CD4-positive, CD25-positive, alpha-beta regulatory T cell (primary cell): ENCODE data around the gene CCDC85C. TPM values are rescaled to one million over a fixed set of nuclear protein-coding genes. Genes with fewer than 3 reads are reported as not detected.
A peak's percentile ranks its signal among the peaks of the same experiment; 100 is the strongest.

Experiments used
- ATAC-seq, 2 donors: fragments of 150-1000 bp; cut with Tn5 transposase; one replicate each; pipeline ENCODE4 v1.10.0; 2021; ENCODE audit warnings: low read depth in 2 of 2, moderate number of reproducible peaks in 2 of 2, moderate library complexity in 1 of 2
- DNase-seq, 3 donors: peaks; one replicate each; pipeline versions ENCODE4 v3.0.0 to v3.0.0-alpha.2; 2012 to 2022; ENCODE audit warnings: mixed read lengths in 1 of 3
- H3K27ac ChIP-seq: one replicate; pipeline ENCODE4 v1.7.0; 2013; ENCODE audit warnings: mild to moderate bottlenecking, low read length; ENCODE audit not compliant: insufficient read depth, poor library complexity, severe bottlenecking
- H3K27me3 ChIP-seq: one replicate; pipeline ENCODE4 v1.7.0; 2013; ENCODE audit warnings: low read length; ENCODE audit not compliant: control insufficient read depth, insufficient read depth
- H3K36me3 ChIP-seq: one replicate; pipeline ENCODE4 v1.7.0; 2013; ENCODE audit warnings: mild to moderate bottlenecking, low read length, moderate library complexity; ENCODE audit not compliant: control insufficient read depth, insufficient read depth
- H3K4me1 ChIP-seq: 2 replicates; pipeline ENCODE4 v1.7.0; 2013; ENCODE audit warnings: mild to moderate bottlenecking, low read length; ENCODE audit not compliant: insufficient read depth, control insufficient read depth, poor library complexity, severe bottlenecking
- H3K4me3 ChIP-seq: one replicate; pipeline ENCODE4 v1.7.0; 2013; ENCODE audit warnings: low read depth, mild to moderate bottlenecking, low read length, moderate library complexity
- H3K9me3 ChIP-seq, 2 experiments: 1 replicate in 1 of 2; 2 replicates in 1 of 2; pipeline ENCODE4 v1.7.0; 2013; ENCODE audit warnings: low read length in 2 of 2, mild to moderate bottlenecking in 1 of 2, moderate library complexity in 1 of 2; ENCODE audit not compliant: control insufficient read depth in 2 of 2
- H3K27ac Mint-ChIP-seq, 3 donors: one replicate each; pipeline ENCODE4 v1.8.0; 2020 to 2022; ENCODE audit warnings: mild to moderate bottlenecking in 3 of 3, mixed read lengths in 3 of 3, moderate library complexity in 2 of 3
- H3K27me3 Mint-ChIP-seq: one replicate; pipeline ENCODE4 v1.8.0; 2022; ENCODE audit warnings: mild to moderate bottlenecking, mixed read lengths
- H3K36me3 Mint-ChIP-seq: one replicate; pipeline ENCODE4 v1.8.0; 2020; ENCODE audit warnings: mixed read lengths
- H3K4me1 Mint-ChIP-seq, 4 donors: one replicate each; pipeline ENCODE4 v1.8.0; 2020 to 2022; ENCODE audit warnings: mixed read lengths in 4 of 4, mild to moderate bottlenecking in 1 of 4
- H3K4me3 Mint-ChIP-seq, 4 donors: one replicate each; pipeline ENCODE4 v1.8.0; 2020 to 2022; ENCODE audit warnings: mild to moderate bottlenecking in 4 of 4, mixed read lengths in 4 of 4, moderate library complexity in 3 of 4
- H3K9me3 Mint-ChIP-seq, 7 donors: one replicate each; pipeline ENCODE4 v1.8.0; 2020 to 2022; ENCODE audit warnings: mixed read lengths in 7 of 7, mild to moderate bottlenecking in 3 of 7, moderate library complexity in 2 of 7
- polyA plus RNA-seq, 4 donors: library from polyadenylated mRNA; unstranded; fragments of 300-500 nt; fragmentation: Illumina TruSeq; gene quantifications; one replicate each; pipeline ENCODE4 v1.2.3, GENCODE V29; 2021
- total RNA-seq: library from RNA; stranded (reverse); gene quantifications from one replicate; pipeline ENCODE4 v1.2.3, GENCODE V29; 2022

The CCDC85C gene
- total and polyA plus RNA-seq, 5 donors from 2014 or later: 0.62 to 6.3 (median 0.98) TPM

GRCh38 chr14:99570544-99571302 is 33.3 kb downstream of the CCDC85C start:
- no peak overlapping the region for H3K4me3 ChIP-seq
- H3K4me3 Mint-ChIP-seq: no peak overlapping the region
- no peaks in the 10 kb centered on the region for H3K27me3 Mint-ChIP-seq
- ATAC-seq (no peak), DNase-seq (no peak)
- H3K36me3 ChIP-seq: no peaks in the 10 kb centered on the region
- no peaks in the 10 kb centered on the region for H3K9me3 Mint-ChIP-seq
- no peaks in the 10 kb centered on the region for H3K9me3 ChIP-seq
- H3K4me1 Mint-ChIP-seq: peaks cover 0 to 9% (median 1%) of the 10 kb centered on the region in 4 donors
- no peaks in the 10 kb centered on the region for H3K4me1 ChIP-seq
- no peaks in the 10 kb centered on the region for H3K27me3 ChIP-seq
- H3K27ac Mint-ChIP-seq: no peak overlapping the region
- H3K27ac ChIP-seq: no peak overlapping the region
- H3K36me3 Mint-ChIP-seq: no peaks in the 10 kb centered on the region

GRCh38 chr14:99569725-99570543 is 34.1 kb downstream of the CCDC85C start:
- no peaks in the 10 kb centered on the region for H3K36me3 Mint-ChIP-seq
- H3K27ac Mint-ChIP-seq: peak overlapping the region in 1 of 3 donors; percentile 31
- no peak overlapping the region for H3K4me3 Mint-ChIP-seq
- no peaks in the 10 kb centered on the region for H3K27me3 ChIP-seq
- no peaks in the 10 kb centered on the region for H3K9me3 ChIP-seq
- no peaks in the 10 kb centered on the region for H3K36me3 ChIP-seq
- no peaks in the 10 kb centered on the region for H3K27me3 Mint-ChIP-seq
- H3K27ac ChIP-seq: no peak overlapping the region
- no peak overlapping the region for H3K4me3 ChIP-seq
- no peaks in the 10 kb centered on the region for H3K9me3 Mint-ChIP-seq
- no peak for DNase-seq
- H3K4me1 ChIP-seq: no peaks in the 10 kb centered on the region
- ATAC-seq: no peak
- H3K4me1 Mint-ChIP-seq: peaks cover 0 to 9% (median 1%) of the 10 kb centered on the region in 4 donors

GRCh38 chr14:99568567-99569560 is 35.1 kb downstream of the CCDC85C start:
- H3K4me1 ChIP-seq: no peaks in the 10 kb centered on the region
- Mint-ChIP-seq H3K27ac (peak overlapping the region in 1 of 3 donors; percentile 31), H3K27me3 (no peaks in the 10 kb centered on the region), H3K9me3 (no peaks in the 10 kb centered on the region), H3K36me3 (no peaks in the 10 kb centered on the region), H3K4me1 (peaks cover 0 to 8% (median 1%) of the 10 kb centered on the region in 4 donors), H3K4me3 (no peak overlapping the region)
- ATAC-seq (no peak), DNase-seq (no peak)
- H3K36me3 ChIP-seq: no peaks in the 10 kb centered on the region
- no peaks in the 10 kb centered on the region for H3K9me3 ChIP-seq
- H3K27ac ChIP-seq: no peak overlapping the region
- H3K27me3 ChIP-seq: no peaks in the 10 kb centered on the region
- no peak overlapping the region for H3K4me3 ChIP-seq

GRCh38 chr14:99566390-99567354 is 37.3 kb downstream of the CCDC85C start:
- H3K4me3 ChIP-seq: no peak overlapping the region
- no peaks in the 10 kb centered on the region for H3K4me1 ChIP-seq
- no peak overlapping the region for H3K27ac ChIP-seq
- no peak overlapping the region for H3K27ac Mint-ChIP-seq
- no peaks in the 10 kb centered on the region for H3K36me3 Mint-ChIP-seq
- H3K4me1 Mint-ChIP-seq: peaks cover 0 to 13% (median 3%) of the 10 kb centered on the region in 4 donors
- H3K36me3 ChIP-seq: no peaks in the 10 kb centered on the region
- peak overlapping the region in 1 of 4 donors; percentile 61 for H3K4me3 Mint-ChIP-seq
- H3K27me3 Mint-ChIP-seq: no peaks in the 10 kb centered on the region
- ATAC-seq (no peak), DNase-seq (no peak)
- H3K9me3 ChIP-seq: no peaks in the 10 kb centered on the region
- H3K9me3 Mint-ChIP-seq: no peaks in the 10 kb centered on the region
- no peaks in the 10 kb centered on the region for H3K27me3 ChIP-seq

- Mint-ChIP-seq H3K9me3 (no peaks in the 10 kb centered on the region), H3K4me3 (no peak overlapping the region), H3K27ac (no peak overlapping the region), H3K36me3 (no peaks in the 10 kb centered on the region), H3K27me3 (no peaks in the 10 kb centered on the region), H3K4me1 (peaks cover 0 to 13% (median 3%) of the 10 kb centered on the region in 4 donors)
- Histone ChIP-seq H3K27me3 (no peaks in the 10 kb centered on the region), H3K27ac (no peak overlapping the region), H3K4me1 (no peaks in the 10 kb centered on the region), H3K9me3 (no peaks in the 10 kb centered on the region), H3K4me3 (no peak overlapping the region), H3K36me3 (no peaks in the 10 kb centered on the region)
- ATAC-seq: no peak
- no peak for DNase-seq
Measured at GRCh38 chr14:99566009-99566389, 38.0 kb downstream of the CCDC85C start.

GRCh38 chr14:99565383-99565782 is 38.6 kb downstream of the CCDC85C start:
- H3K27ac ChIP-seq: no peak overlapping the region
- H3K36me3 Mint-ChIP-seq: no peaks in the 10 kb centered on the region
- ATAC-seq: no peak
- H3K36me3 ChIP-seq: no peaks in the 10 kb centered on the region
- H3K27me3 ChIP-seq: no peaks in the 10 kb centered on the region
- H3K27me3 Mint-ChIP-seq: no peaks in the 10 kb centered on the region
- H3K4me1 ChIP-seq: no peaks in the 10 kb centered on the region
- no peak overlapping the region for H3K27ac Mint-ChIP-seq
- H3K4me3 Mint-ChIP-seq: no peak overlapping the region
- H3K4me3 ChIP-seq: no peak overlapping the region
- no peaks in the 10 kb centered on the region for H3K9me3 ChIP-seq
- no peaks in the 10 kb centered on the region for H3K9me3 Mint-ChIP-seq
- H3K4me1 Mint-ChIP-seq: peaks cover 0 to 13% (median 3%) of the 10 kb centered on the region in 4 donors
- DNase-seq: no peak
